NK-92 (cell line): ENCODE measurements around the gene UNKL.
"Not testable (repeated sequence)": the region's sequence is repeated elsewhere in the genome, so short reads cannot be mapped to it uniquely, and the experiment has no call there.

Experiments used
- DNase-seq: peaks from one replicate; lab custom pipeline; 2025; ENCODE audit not compliant: unreplicated experiment; lab: John Stamatoyannopoulos, UW

Gene UNKL

GRCh38 chr16:1341495-1342420, 72.7 kb downstream of the UNKL start:
- no peak for DNase-seq

GRCh38 chr16:1340730-1341494, 73.6 kb downstream of the UNKL start:
- no peak for DNase-seq

GRCh38 chr16:1338855-1339675, 75.4 kb downstream of the UNKL start:
- DNase-seq: no peak

GRCh38 chr16:1338119-1338730, 76.3 kb downstream of the UNKL start:
- no peak for DNase-seq

- no peak for DNase-seq
Observed at GRCh38 chr16:1337486-1337885, 77.0 kb downstream of the UNKL start.

GRCh38 chr16:1336619-1337018, 77.9 kb downstream of the UNKL start:
- no peak for DNase-seq

- DNase-seq: no peak
Observed at GRCh38 chr16:1335996-1336395, 78.5 kb downstream of the UNKL start.

- DNase-seq: no peak
Observed at GRCh38 chr16:1335211-1335971, 79.1 kb downstream of the UNKL start.

GRCh38 chr16:1334739-1335138, 79.8 kb downstream of the UNKL start:
- no peak for DNase-seq

GRCh38 chr16:1333854-1334700, 80.4 kb downstream of the UNKL start:
- DNase-seq: no peak

GRCh38 chr16:1333149-1333812, 81.2 kb downstream of the UNKL start, which contains the start of gene BAIAP3:
Gene BAIAP3 (plus strand): TSS chr16:1333645. CDS start chr16:1338550, 4,905 bp downstream.
- DNase-seq: no peak

- no peak for DNase-seq
Observed at GRCh38 chr16:1332618-1333148, 81.8 kb downstream of the UNKL start.

GRCh38 chr16:1331712-1332617, 82.5 kb downstream of the UNKL start:
- no peak for DNase-seq

GRCh38 chr16:1330931-1331711, 83.4 kb downstream of the UNKL start:
- DNase-seq: no peak

GRCh38 chr16:1330260-1330914, 84.1 kb downstream of the UNKL start:
- no peak for DNase-seq

GRCh38 chr16:1328961-1329360, 85.5 kb downstream of the UNKL start:
- not testable (repeated sequence) for DNase-seq
